Liver (tissue), 9 donors: Measurements from ENCODE around the gene TMPRSS9. TPM values are rescaled to one million over a fixed set of nuclear protein-coding genes. Genes with fewer than 3 reads are reported as not detected.
"Not testable (repeated sequence)": the region's sequence is repeated elsewhere in the genome, so short reads cannot be mapped to it uniquely, and the experiment has no call there.

ENCODE experiments used
- DNase-seq: peaks from one replicate; pipeline ENCODE4 v3.0.0-alpha.2; 2017; ENCODE audit warnings: low spot score
- H3K27ac ChIP-seq, 2 donors: one replicate each; pipeline ENCODE4 v1.7.0; 2013; ENCODE audit warnings: inconsistent platforms in 2 of 2, low read length in 2 of 2, control low read depth in 1 of 2, low read depth in 1 of 2, mild to moderate bottlenecking in 1 of 2
- H3K27me3 ChIP-seq, 4 donors: one replicate each; pipeline versions ENCODE4 v1.6.1 to v1.7.0; 2013; ENCODE audit warnings: low read length in 3 of 4, inconsistent platforms in 1 of 4, mild to moderate bottlenecking in 1 of 4, moderate library complexity in 1 of 4; ENCODE audit not compliant: control insufficient read depth in 4 of 4, insufficient read depth in 4 of 4
- H3K36me3 ChIP-seq, 4 donors: one replicate each; pipeline versions ENCODE4 v1.6.1 to v1.7.0; 2013; ENCODE audit warnings: low read length in 3 of 4, mild to moderate bottlenecking in 3 of 4, low read depth in 1 of 4, moderate library complexity in 1 of 4; ENCODE audit not compliant: control insufficient read depth in 4 of 4, insufficient read depth in 3 of 4
- H3K4me1 ChIP-seq, 4 donors: one replicate each; pipeline versions ENCODE4 v1.6.1 to v1.7.0; 2013; ENCODE audit warnings: low read length in 3 of 4, mild to moderate bottlenecking in 3 of 4, moderate library complexity in 1 of 4; ENCODE audit not compliant: control insufficient read depth in 4 of 4, insufficient read depth in 4 of 4
- H3K4me3 ChIP-seq, 3 donors: one replicate each; pipeline versions ENCODE4 v1.6.1 to v1.7.0; 2013; ENCODE audit warnings: low read length in 3 of 3, control low read depth in 1 of 3, low read depth in 1 of 3, mild to moderate bottlenecking in 1 of 3
- H3K9ac ChIP-seq, 2 donors: one replicate each; pipeline ENCODE4 v1.7.0; 2013; ENCODE audit warnings: low read length in 2 of 2, mild to moderate bottlenecking in 2 of 2, moderate library complexity in 2 of 2, control low read depth in 1 of 2, low read depth in 1 of 2
- H3K9me3 ChIP-seq, 4 donors: one replicate each; pipeline versions ENCODE4 v1.6.1 to v1.7.0; 2013; ENCODE audit warnings: low read length in 3 of 4; ENCODE audit not compliant: control insufficient read depth in 4 of 4
- CTCF ChIP-seq: fragments of 150-350 bp; IDR thresholded peaks from 2 replicates; pipeline ENCODE4 v1.5.1; 2017; ENCODE audit warnings: improper control_type of control experiment, low read depth, low read length; ENCODE audit not compliant: missing input control
- REST ChIP-seq: IDR thresholded peaks from 2 replicates; pipeline ENCODE4 v1.6.1; 2016; ENCODE audit warnings: antibody characterized with exemption, mild to moderate bottlenecking
- YY1 ChIP-seq: IDR thresholded peaks from 2 replicates; pipeline ENCODE4 v1.6.1; 2016; ENCODE audit warnings: antibody characterized with exemption, mild to moderate bottlenecking
- ZBTB33 ChIP-seq: IDR thresholded peaks from 2 replicates; pipeline ENCODE4 v1.6.1; 2016; ENCODE audit warnings: antibody characterized with exemption
- WGBS: extraction: QIAGEN DNeasy Blood & Tissue Kit; methylation state at CpG from one replicate; pipeline ENCODE4 v1.1.7; 2013; 5-methylcytosine and 5-hydroxymethylcytosine counted together
- polyA plus RNA-seq, 2 donors: library from polyadenylated mRNA; stranded (reverse) in 1 of 2; unstranded in 1 of 2; fragments of 200-250 nt in 1 of 2; fragments of >200 nt in 1 of 2; fragmentation: Nextera tagmentation in 1 of 2; extraction: Ambion mirVana in 1 of 2; gene quantifications; one replicate each; pipeline versions ENCODE4 v1.2.1 to v1.2.3, GENCODE V29; 2013 to 2015
- total RNA-seq, 2 donors: library from RNA; depleted of rRNA; stranded (reverse); fragments of >200 nt; gene quantifications; one replicate each; pipeline ENCODE4 v1.2.3, GENCODE V29; 2014
- donor health status: healthy.
- donor health status: healthy.
- donor health status: healthy.
- donor health status: healthy.
- donor health status: healthy.

TMPRSS9 gene
- total and polyA plus RNA-seq, 4 donors = 0.39 to 24.8 (median 1.5) TPM

GRCh38 chr19:2394442-2395292 lies 34.6 kb downstream of the TMPRSS9 start (continued):
- peak; percentile 11 for TF ChIP-seq ZBTB33
- peak; percentile 45 for TF ChIP-seq YY1
- no peak for TF ChIP-seq CTCF

GRCh38 chr19:2395293-2395829 lies 35.3 kb downstream of the TMPRSS9 start:
- not testable (repeated sequence) for H3K27me3 ChIP-seq, DNase-seq, H3K9ac ChIP-seq, H3K36me3 ChIP-seq, H3K9me3 ChIP-seq, H3K4me3 ChIP-seq
- 85% methylated on average over 18 of the region's 18 CpGs for WGBS
- Histone ChIP-seq H3K27ac (peak overlapping the region; percentile 87 to 89), H3K4me1 (peaks cover 4 to 23% (median 12%) of the 10 kb centered on the region in 4 donors)

- H3K4me3 ChIP-seq, H3K27ac ChIP-seq, H3K36me3 ChIP-seq, H3K27me3 ChIP-seq, DNase-seq, H3K9me3 ChIP-seq, H3K9ac ChIP-seq: not testable (repeated sequence)
- H3K4me1 ChIP-seq = peaks cover 4 to 23% (median 12%) of the 10 kb centered on the region in 4 donors
- WGBS = 95% methylated on average over 7 of the region's 7 CpGs
Observed at GRCh38 chr19:2397173-2397572, 37.1 kb downstream of the TMPRSS9 start.

GRCh38 chr19:2398735-2399305 lies 38.8 kb downstream of the TMPRSS9 start:
- no peak overlapping the region for H3K9ac ChIP-seq
- DNase-seq = no peak
- TF ChIP-seq CTCF = no peak
- peak; percentile 52 for TF ChIP-seq YY1
- no peak for TF ChIP-seq REST

More at GRCh38 chr19:2398735-2399305, 38.8 kb downstream of the TMPRSS9 start:
- peaks cover 4 to 23% (median 12%) of the 10 kb centered on the region in 4 donors for H3K4me1 ChIP-seq
- H3K36me3 ChIP-seq = no peaks in the 10 kb centered on the region
- 93% methylated on average over 14 of the region's 14 CpGs for WGBS
- H3K27me3 ChIP-seq = no peaks in the 10 kb centered on the region
- no peak overlapping the region for H3K27ac ChIP-seq
- no peaks in the 10 kb centered on the region for H3K9me3 ChIP-seq
- no peak overlapping the region for H3K4me3 ChIP-seq
